Endodermal cell (in vitro differentiated cells): ENCODE results near the gene BRDT. TPM values are rescaled to one million over a fixed set of nuclear protein-coding genes. Genes with fewer than 3 reads are reported as not detected.

Experiments
- DNase-seq: peaks from one replicate; pipeline ENCODE4 v3.0.0-alpha.2; 2017
- H3K27ac ChIP-seq: 2 replicates; pipeline ENCODE4 v1.5.1; 2013; ENCODE audit warnings: mild to moderate bottlenecking, low read depth, low read length, moderate library complexity
- H3K27me3 ChIP-seq: 2 replicates; pipeline ENCODE4 v1.6.1; 2013; ENCODE audit warnings: mild to moderate bottlenecking, low read length, moderate library complexity; ENCODE audit not compliant: insufficient read depth, control insufficient read depth, poor library complexity, severe bottlenecking
- H3K36me3 ChIP-seq: 2 replicates; pipeline ENCODE4 v1.7.0; 2013; ENCODE audit warnings: mild to moderate bottlenecking, low read length, moderate library complexity; ENCODE audit not compliant: control insufficient read depth, insufficient read depth
- H3K4me1 ChIP-seq: one replicate; pipeline ENCODE4 v1.7.0; 2013; ENCODE audit warnings: low read length; ENCODE audit not compliant: control insufficient read depth, insufficient read depth
- H3K4me3 ChIP-seq: 2 replicates; pipeline ENCODE4 v1.5.1; 2013; ENCODE audit warnings: mild to moderate bottlenecking, low read length, moderate library complexity
- H3K9ac ChIP-seq: 2 replicates; pipeline ENCODE4 v1.6.1; 2013; ENCODE audit warnings: mild to moderate bottlenecking, low read length, moderate library complexity; ENCODE audit not compliant: poor library complexity, severe bottlenecking; ENCODE audit errors: extremely low read depth
- H3K9me3 ChIP-seq: 2 replicates; pipeline ENCODE4 v1.6.1; 2013; ENCODE audit warnings: mild to moderate bottlenecking, low read length, moderate library complexity; ENCODE audit not compliant: control insufficient read depth
- H3K27ac Mint-ChIP-seq: 2 replicates; pipeline ENCODE4 v1.8.0; 2020; ENCODE audit warnings: mixed read lengths
- H3K27me3 Mint-ChIP-seq: 2 replicates; pipeline ENCODE4 v1.8.0; 2021; ENCODE audit warnings: mild to moderate bottlenecking, mixed read lengths; ENCODE audit not compliant: insufficient read depth
- H3K36me3 Mint-ChIP-seq: 2 replicates; pipeline ENCODE4 v1.8.0; 2020; ENCODE audit warnings: low read depth, mixed read lengths
- H3K4me1 Mint-ChIP-seq: 2 replicates; pipeline ENCODE4 v1.8.0; 2020; ENCODE audit warnings: mixed read lengths
- H3K4me3 Mint-ChIP-seq: 2 replicates; pipeline ENCODE4 v1.8.0; 2020; ENCODE audit warnings: mild to moderate bottlenecking, moderate library complexity, mixed read lengths
- H3K9me3 Mint-ChIP-seq: 2 replicates; pipeline ENCODE4 v1.8.0; 2020; ENCODE audit warnings: mild to moderate bottlenecking, mixed read lengths
- CTCF ChIP-seq: fragments of 200-600 bp; sonication (generic); conservative IDR thresholded peaks from 2 replicates; pipeline ENCODE4 v1.5.0; 2021; ENCODE audit warnings: antibody characterized with exemption, mild to moderate bottlenecking
- WGBS, 2 experiments: methylation state at CpG; one replicate each; pipeline versions ENCODE4 v1.1.5 to v1.1.7; 2013; ENCODE audit warnings: missing lambda C conversion rate in 2 of 2, mixed read lengths in 1 of 2; ENCODE audit not compliant: insufficient coverage in 1 of 2, insufficient read length in 1 of 2; 5-methylcytosine and 5-hydroxymethylcytosine counted together
- total RNA-seq, 2 donors: library from RNA; stranded (reverse); fragmentation: NEBNext Ultra II Directional in 1 of 2; extraction: Animal tissue kit (Norgen Biotek cat#: 25700) in 1 of 2; gene quantifications; 2 replicates in 1 of 2; 3 replicates in 1 of 2; pipeline ENCODE4 v1.2.1, GENCODE V29; 2021

The BRDT gene
- total RNA-seq, 2 donors from 2014 or later = 2.3 to 4.4 TPM

- no peak overlapping the region for H3K4me3 ChIP-seq
- no peak overlapping the region for H3K4me3 Mint-ChIP-seq
- H3K9me3 Mint-ChIP-seq = no peaks in the 10 kb centered on the region
- no peaks in the 10 kb centered on the region for H3K9me3 ChIP-seq
- no peak overlapping the region for H3K9ac ChIP-seq
- no peak overlapping the region for H3K27ac Mint-ChIP-seq
- DNase-seq = no peak
- H3K36me3 Mint-ChIP-seq = peaks cover 2% of the 10 kb centered on the region
- no peaks in the 10 kb centered on the region for H3K36me3 ChIP-seq
- no peak for TF ChIP-seq CTCF
- H3K27ac ChIP-seq = no peak overlapping the region
- H3K27me3 Mint-ChIP-seq = no peaks in the 10 kb centered on the region
- no peaks in the 10 kb centered on the region for H3K4me1 ChIP-seq
- WGBS, 2 experiments = 85 to 92% methylated on average over 4 of the region's 4 CpGs
- no peaks in the 10 kb centered on the region for H3K4me1 Mint-ChIP-seq
- no peaks in the 10 kb centered on the region for H3K27me3 ChIP-seq
These were observed 1.1 kb upstream of the BRDT start for GRCh38 chr1:91948097-91948496.

DNA sequence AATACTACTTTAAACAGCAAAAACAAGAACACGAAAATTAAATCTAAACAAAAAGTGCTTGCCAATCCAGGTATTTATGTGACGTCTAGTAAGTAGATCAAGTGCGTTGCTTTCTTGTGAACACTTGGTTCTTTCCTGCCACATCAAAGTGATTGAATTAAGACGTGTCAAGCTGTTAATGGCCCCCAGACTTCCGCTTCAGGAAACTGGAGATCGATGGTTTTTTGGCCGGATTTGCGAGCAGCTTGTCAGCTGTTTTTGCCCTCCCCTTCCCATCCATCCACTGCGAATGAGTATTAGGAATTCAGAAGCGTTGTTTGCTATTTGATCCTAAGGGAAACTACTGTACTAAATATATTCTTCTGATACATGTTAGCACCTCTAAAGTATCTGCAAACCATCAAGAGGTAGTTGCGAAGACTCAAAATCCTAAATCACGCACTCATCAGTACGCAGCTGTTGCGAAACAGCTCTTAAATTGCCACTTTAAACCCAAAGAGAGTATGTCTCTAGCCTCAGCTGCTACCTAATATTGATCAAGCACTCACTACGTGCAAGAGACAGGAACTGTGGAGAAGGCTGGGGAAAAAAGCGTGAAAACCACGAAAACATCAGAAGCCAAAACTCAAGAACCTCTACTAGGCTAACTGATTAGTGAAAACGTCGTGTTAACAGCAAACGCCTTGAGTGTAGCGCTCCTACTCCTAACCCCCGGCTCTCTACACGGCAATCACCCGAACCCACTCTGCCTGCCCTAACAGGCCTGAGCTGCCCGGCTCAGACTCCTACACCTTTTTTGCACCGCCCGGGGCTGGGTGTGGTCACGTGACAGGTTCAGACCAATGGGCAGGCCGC, 473 bp upstream of the BRDT start:
- H3K27ac ChIP-seq = no peak overlapping the region
- H3K9me3 ChIP-seq = no peaks in the 10 kb centered on the region
- H3K4me3 ChIP-seq = no peak overlapping the region
- TF ChIP-seq CTCF = no peak
- no peaks in the 10 kb centered on the region for H3K27me3 ChIP-seq
- Mint-ChIP-seq H3K36me3 (peaks cover 2% of the 10 kb centered on the region), H3K4me3 (no peak overlapping the region), H3K9me3 (no peaks in the 10 kb centered on the region), H3K4me1 (no peaks in the 10 kb centered on the region), H3K27ac (no peak overlapping the region), H3K27me3 (no peaks in the 10 kb centered on the region)
- H3K36me3 ChIP-seq = no peaks in the 10 kb centered on the region
- no peaks in the 10 kb centered on the region for H3K4me1 ChIP-seq
- 93 to 97% methylated on average over 20 to 29 of the region's 29 CpGs for WGBS, 2 experiments
- no peak for DNase-seq
- H3K9ac ChIP-seq = no peak overlapping the region

- no peak overlapping the region for H3K9ac ChIP-seq
- DNase-seq = no peak
- no peaks in the 10 kb centered on the region for H3K9me3 ChIP-seq
- H3K27ac ChIP-seq = no peak overlapping the region
- Mint-ChIP-seq H3K4me1 (no peaks in the 10 kb centered on the region), H3K36me3 (peaks cover 2% of the 10 kb centered on the region), H3K27ac (no peak overlapping the region), H3K9me3 (no peaks in the 10 kb centered on the region), H3K4me3 (no peak overlapping the region), H3K27me3 (no peaks in the 10 kb centered on the region)
- H3K27me3 ChIP-seq = no peaks in the 10 kb centered on the region
- WGBS, 2 experiments = 44 to 46% methylated on average over 2 of the region's 2 CpGs
- H3K4me1 ChIP-seq = no peaks in the 10 kb centered on the region
- H3K4me3 ChIP-seq = no peak overlapping the region
- H3K36me3 ChIP-seq = no peaks in the 10 kb centered on the region
- peak; percentile 20 for TF ChIP-seq CTCF
These were observed 3.0 kb downstream of the BRDT start for GRCh38 chr1:91952187-91952586.
